Urinary bladder (tissue), 4 donors: ENCODE measurements around the gene OGFOD2. TPM values are rescaled to one million over a fixed set of nuclear protein-coding genes. Genes with fewer than 3 reads are reported as not detected.

Source experiments
- DNase-seq: peaks from one replicate; pipeline ENCODE4 v3.0.0-alpha.2; 2015; ENCODE audit errors: extremely low spot score
- H3K27ac ChIP-seq: one replicate; pipeline ENCODE4 v1.5.1; 2013; ENCODE audit warnings: low read depth, mild to moderate bottlenecking, moderate library complexity
- H3K36me3 ChIP-seq: one replicate; pipeline ENCODE4 v1.6.1; 2013; ENCODE audit warnings: mild to moderate bottlenecking, moderate library complexity; ENCODE audit not compliant: insufficient read depth
- H3K4me1 ChIP-seq: one replicate; pipeline ENCODE4 v1.6.1; 2013; ENCODE audit warnings: mild to moderate bottlenecking, moderate library complexity; ENCODE audit not compliant: insufficient read depth
- H3K4me3 ChIP-seq: one replicate; pipeline ENCODE4 v1.5.1; 2013; ENCODE audit warnings: low read depth, low read length
- WGBS: extraction: QIAGEN DNeasy Blood & Tissue Kit; methylation state at CpG from one replicate; pipeline ENCODE4 v1.1.7; 2013; 5-methylcytosine and 5-hydroxymethylcytosine counted together
- polyA plus RNA-seq: library from polyadenylated mRNA; stranded (reverse); fragments of 200-250 nt; gene quantifications from one replicate; pipeline ENCODE4 v1.2.3, GENCODE V29; 2013
- total RNA-seq: library from RNA; depleted of rRNA; stranded (reverse); fragments of >200 nt; gene quantifications from one replicate; pipeline ENCODE4 v1.2.3, GENCODE V29; 2014
- donor health status: healthy with polysubstance abuse.
- donor health status: healthy.

The OGFOD2 gene
- total and polyA plus RNA-seq, 2 donors = 6.5 to 17.1 TPM

DNA sequence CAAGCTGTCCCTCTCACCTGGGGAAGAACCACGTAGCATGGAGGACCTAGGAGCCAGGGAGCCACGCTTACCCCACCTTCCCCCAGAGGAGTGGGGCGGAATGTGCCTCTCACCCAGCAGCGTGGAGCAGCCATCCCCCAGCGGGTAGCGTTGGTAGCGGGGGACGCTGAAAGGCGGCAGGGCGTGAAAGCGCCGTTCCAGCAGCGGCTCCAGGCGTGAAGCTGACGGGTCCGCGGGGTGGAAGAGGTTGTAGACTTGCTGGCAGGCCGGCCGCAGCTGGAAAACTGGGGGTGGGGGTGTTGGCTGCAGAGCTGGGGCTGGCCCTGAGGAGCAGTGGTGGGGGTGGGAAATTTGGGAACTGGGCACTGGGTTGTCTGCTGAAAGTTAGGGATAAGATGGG is 17.3 kb downstream of the OGFOD2 start:
- H3K4me1 ChIP-seq = no peaks in the 10 kb centered on the region
- no peak overlapping the region for H3K4me3 ChIP-seq
- no peaks in the 10 kb centered on the region for H3K36me3 ChIP-seq
- H3K27ac ChIP-seq = no peak overlapping the region
- no peak for DNase-seq
- WGBS = 72% methylated on average over 19 of the region's 19 CpGs

DNA sequence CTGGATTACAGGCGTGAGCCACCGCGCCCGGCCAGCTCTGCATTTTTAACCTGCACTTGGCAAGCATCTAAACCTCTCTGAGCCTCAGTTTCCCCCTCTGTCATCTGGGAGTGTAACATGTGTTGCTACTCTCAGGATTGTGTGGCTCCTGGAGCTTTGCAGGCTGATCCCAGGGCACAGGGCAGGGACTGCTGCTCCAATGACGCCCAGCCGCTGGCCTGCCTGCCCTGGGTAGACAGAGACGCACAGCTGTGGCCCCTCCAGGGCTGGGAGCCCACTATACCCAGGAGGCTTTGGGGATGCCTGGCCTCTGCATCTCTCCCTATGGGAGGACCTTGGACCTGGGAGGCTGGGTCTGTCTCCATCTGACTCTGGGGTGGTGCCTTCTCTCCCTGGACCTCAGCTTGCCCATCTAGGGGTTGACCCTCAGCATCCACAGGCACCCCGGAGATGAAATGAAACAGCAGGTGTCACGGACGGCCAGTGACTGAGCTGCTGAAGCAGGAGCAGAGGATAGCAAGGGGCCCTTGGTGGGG is 19.2 kb downstream of the OGFOD2 start:
- Histone ChIP-seq H3K36me3 (no peaks in the 10 kb centered on the region), H3K4me3 (no peak overlapping the region), H3K4me1 (no peaks in the 10 kb centered on the region), H3K27ac (no peak overlapping the region)
- WGBS = 95% methylated on average over 10 of the region's 10 CpGs
- DNase-seq = no peak

- no peaks in the 10 kb centered on the region for H3K4me1 ChIP-seq
- H3K4me3 ChIP-seq = no peak overlapping the region
- no peak overlapping the region for H3K27ac ChIP-seq
- DNase-seq = no peak
- 93% methylated on average over 13 of the region's 13 CpGs for WGBS
- no peaks in the 10 kb centered on the region for H3K36me3 ChIP-seq
Measured at GRCh38 chr12:122994781-122995502, 19.9 kb downstream of the OGFOD2 start.

GRCh38 chr12:122995503-122996187 is 20.6 kb downstream of the OGFOD2 start:
- H3K4me1 ChIP-seq = no peaks in the 10 kb centered on the region
- H3K27ac ChIP-seq = no peak overlapping the region
- no peaks in the 10 kb centered on the region for H3K36me3 ChIP-seq
- no peak for DNase-seq
- no peak overlapping the region for H3K4me3 ChIP-seq
- 81% methylated on average over 20 of the region's 20 CpGs for WGBS

- no peak overlapping the region for H3K4me3 ChIP-seq
- no peaks in the 10 kb centered on the region for H3K4me1 ChIP-seq
- 92% methylated on average over 7 of the region's 7 CpGs for WGBS
- DNase-seq = no peak
- H3K36me3 ChIP-seq = no peaks in the 10 kb centered on the region
- no peak overlapping the region for H3K27ac ChIP-seq
Measured at GRCh38 chr12:122996188-122996601, 21.2 kb downstream of the OGFOD2 start.

- WGBS = 93% methylated on average over 16 of the region's 16 CpGs
- DNase-seq = no peak
- no peak overlapping the region for H3K4me3 ChIP-seq
- H3K27ac ChIP-seq = no peak overlapping the region
- H3K4me1 ChIP-seq = no peaks in the 10 kb centered on the region
- H3K36me3 ChIP-seq = no peaks in the 10 kb centered on the region
Measured at GRCh38 chr12:122996621-122997342, 21.7 kb downstream of the OGFOD2 start.

- H3K4me3 ChIP-seq = no peak overlapping the region
- no peak for DNase-seq
- H3K27ac ChIP-seq = no peak overlapping the region
- WGBS = 94% methylated on average over 25 of the region's 25 CpGs
- H3K36me3 ChIP-seq = no peaks in the 10 kb centered on the region
- no peaks in the 10 kb centered on the region for H3K4me1 ChIP-seq
Measured at GRCh38 chr12:122997343-122998250, 22.6 kb downstream of the OGFOD2 start.

GRCh38 chr12:122998316-122998715 is 23.3 kb downstream of the OGFOD2 start:
- 77% methylated on average over 4 of the region's 4 CpGs for WGBS
- H3K36me3 ChIP-seq = no peaks in the 10 kb centered on the region
- DNase-seq = no peak
- H3K4me3 ChIP-seq = no peak overlapping the region
- H3K27ac ChIP-seq = no peak overlapping the region
- H3K4me1 ChIP-seq = no peaks in the 10 kb centered on the region

DNA sequence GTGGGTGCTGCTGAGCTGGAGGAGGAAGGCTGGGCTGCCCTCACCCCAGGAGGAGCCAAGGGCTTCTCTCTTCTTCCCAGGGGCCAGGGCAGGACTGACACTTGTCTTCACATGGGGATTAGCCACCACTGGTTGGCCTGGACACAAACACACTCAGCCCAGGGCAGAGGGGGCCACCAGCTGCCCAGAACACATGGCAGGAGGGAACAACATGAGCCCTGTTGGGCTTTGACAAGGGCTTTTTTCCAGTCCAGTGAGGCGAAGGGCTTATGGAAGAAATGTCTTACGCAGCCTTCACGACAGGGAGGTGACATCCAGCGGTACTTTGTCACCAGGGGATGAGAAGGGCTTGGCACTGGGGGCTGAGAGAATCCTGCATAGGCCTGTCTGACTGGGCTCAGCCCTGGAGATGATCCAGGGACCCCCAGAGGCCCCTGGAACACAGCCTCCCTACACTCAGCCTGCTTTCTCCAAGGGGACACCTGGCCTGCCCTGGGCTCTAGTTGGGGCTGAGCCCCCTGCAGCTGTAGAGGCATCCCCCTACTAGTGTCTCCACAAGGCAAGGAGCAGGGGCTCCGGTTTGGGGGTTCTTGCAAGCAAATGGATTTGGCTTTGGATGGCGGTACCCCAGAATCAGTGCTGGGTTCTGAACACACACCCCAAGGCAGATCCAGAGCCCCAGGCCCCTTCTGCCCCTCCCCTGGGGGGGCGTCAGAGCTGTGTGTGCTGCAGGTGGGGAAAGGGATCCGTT is 24.3 kb downstream of the OGFOD2 start:
- DNase-seq = no peak
- no peaks in the 10 kb centered on the region for H3K36me3 ChIP-seq
- H3K4me1 ChIP-seq = no peaks in the 10 kb centered on the region
- no peak overlapping the region for H3K4me3 ChIP-seq
- WGBS = 89% methylated on average over 8 of the region's 8 CpGs
- H3K27ac ChIP-seq = no peak overlapping the region

GRCh38 chr12:122999986-123000420 is 25.0 kb downstream of the OGFOD2 start:
- no peaks in the 10 kb centered on the region for H3K4me1 ChIP-seq

DNA sequence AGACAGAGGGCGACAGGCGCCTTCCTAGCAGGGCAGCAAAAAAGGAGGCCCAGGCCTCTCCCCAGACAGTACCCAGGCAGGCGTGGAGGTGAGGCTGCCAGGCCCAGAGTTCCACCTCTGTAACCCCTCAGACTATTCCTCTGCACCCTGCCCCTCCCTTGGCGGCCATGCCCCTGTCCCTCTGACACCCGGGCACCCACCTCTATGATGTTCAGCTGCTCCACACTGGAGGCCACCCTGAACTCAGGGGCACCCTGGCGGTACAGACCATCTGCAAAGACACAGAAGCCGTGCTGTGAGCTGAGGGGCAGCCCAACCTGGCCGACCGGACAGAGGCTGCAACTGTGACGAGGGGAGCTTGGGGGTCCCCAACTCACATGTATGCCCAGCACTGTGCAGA is 25.5 kb downstream of the OGFOD2 start:
- Histone ChIP-seq H3K27ac (no peak overlapping the region), H3K4me1 (no peaks in the 10 kb centered on the region), H3K36me3 (peaks cover 5% of the 10 kb centered on the region), H3K4me3 (no peak overlapping the region)
- DNase-seq = no peak
- 92% methylated on average over 10 of the region's 10 CpGs for WGBS

More at GRCh38 chr12:122999986-123000420, 25.0 kb downstream of the OGFOD2 start:
- no peak for DNase-seq
- Histone ChIP-seq H3K36me3 (peaks cover 2% of the 10 kb centered on the region), H3K27ac (no peak overlapping the region), H3K4me3 (no peak overlapping the region)
- 66% methylated on average over 20 of the region's 20 CpGs for WGBS

DNA sequence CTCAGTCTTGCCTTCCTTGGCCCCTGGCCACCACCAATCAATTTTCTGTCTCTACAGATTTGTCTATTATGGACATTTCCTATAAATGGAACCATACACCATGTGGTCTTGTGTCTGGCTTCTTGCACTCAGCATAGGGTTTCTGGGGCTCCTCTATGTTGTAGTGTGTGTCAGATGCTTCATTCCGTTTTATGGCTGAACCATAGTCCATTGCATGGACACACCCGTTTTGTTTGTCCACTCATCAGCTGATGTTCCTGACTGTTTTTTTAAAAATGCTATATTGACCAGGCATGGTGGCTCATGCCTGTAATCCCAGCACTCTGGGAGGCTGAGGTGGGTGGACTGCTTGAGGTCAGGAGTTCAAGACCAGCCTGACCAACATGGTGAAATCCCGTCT is 26.4 kb downstream of the OGFOD2 start:
- peaks cover 5% of the 10 kb centered on the region for H3K36me3 ChIP-seq
- H3K4me3 ChIP-seq = no peak overlapping the region
- no peaks in the 10 kb centered on the region for H3K4me1 ChIP-seq
- WGBS = 91% methylated on average over 3 of the region's 3 CpGs
- H3K27ac ChIP-seq = no peak overlapping the region
- DNase-seq = no peak
